Activated naive CD4-positive, alpha-beta T cell treated with anti-CD3 and anti-CD28 coated beads, Interleukin-2, amount 50 U/mL, for 72 hours (primary cell): ENCODE results near the gene NIM1K. TPM values are rescaled to one million over a fixed set of nuclear protein-coding genes. Genes with fewer than 3 reads are reported as not detected.

Source experiments
- ATAC-seq, 2 donors: fragments of 150-1000 bp; cut with Tn5 transposase; 2 replicates each; pipeline ENCODE4 v1.10.0; 2021; ENCODE audit warnings: mild to moderate bottlenecking in 2 of 2, moderate library complexity in 2 of 2
- DNase-seq, 2 donors: peaks; one replicate each; pipeline ENCODE4 v3.0.0; 2021 to 2022; ENCODE audit warnings: low spot score in 2 of 2
- H3K27ac Mint-ChIP-seq, 2 donors: one replicate each; pipeline ENCODE4 v1.8.0; 2022; ENCODE audit warnings: mild to moderate bottlenecking in 2 of 2, mixed read lengths in 2 of 2
- H3K36me3 Mint-ChIP-seq, 2 donors: one replicate each; pipeline ENCODE4 v1.8.0; 2022; ENCODE audit warnings: mixed read lengths in 2 of 2
- H3K9me3 Mint-ChIP-seq, 2 donors: one replicate each; pipeline ENCODE4 v1.8.0; 2022; ENCODE audit warnings: mixed read lengths in 2 of 2
- total RNA-seq, 2 donors: library from RNA; stranded (reverse); gene quantifications; one replicate each; pipeline ENCODE4 v1.2.3, GENCODE V29; 2022

Gene NIM1K
- total RNA-seq, 2 donors from 2014 or later = 0.14 to 2.3 TPM

DNA sequence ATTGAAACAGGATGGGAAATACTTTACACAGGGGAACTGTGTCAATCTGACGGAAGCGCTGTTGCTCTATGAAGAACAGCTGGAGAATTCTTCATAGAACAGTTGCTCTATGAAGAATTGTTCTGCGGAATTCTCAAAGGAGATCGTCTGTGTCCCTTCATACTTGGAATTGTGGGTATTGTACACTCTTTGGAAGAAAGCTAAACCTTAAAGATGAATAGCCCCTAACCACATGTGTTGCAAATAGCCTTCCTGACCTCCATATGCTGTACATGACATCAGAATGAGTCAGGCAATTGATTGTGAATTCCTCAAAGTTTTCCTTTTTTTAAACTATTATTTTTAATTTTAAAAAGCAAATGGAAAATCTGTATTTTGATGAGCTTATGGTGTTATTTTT, 15.6 kb downstream of the NIM1K start:
- no peak for ATAC-seq
- H3K9me3 Mint-ChIP-seq = no peaks in the 10 kb centered on the region
- no peak for DNase-seq
- no peaks in the 10 kb centered on the region for H3K36me3 Mint-ChIP-seq
- no peak overlapping the region for H3K27ac Mint-ChIP-seq

DNA sequence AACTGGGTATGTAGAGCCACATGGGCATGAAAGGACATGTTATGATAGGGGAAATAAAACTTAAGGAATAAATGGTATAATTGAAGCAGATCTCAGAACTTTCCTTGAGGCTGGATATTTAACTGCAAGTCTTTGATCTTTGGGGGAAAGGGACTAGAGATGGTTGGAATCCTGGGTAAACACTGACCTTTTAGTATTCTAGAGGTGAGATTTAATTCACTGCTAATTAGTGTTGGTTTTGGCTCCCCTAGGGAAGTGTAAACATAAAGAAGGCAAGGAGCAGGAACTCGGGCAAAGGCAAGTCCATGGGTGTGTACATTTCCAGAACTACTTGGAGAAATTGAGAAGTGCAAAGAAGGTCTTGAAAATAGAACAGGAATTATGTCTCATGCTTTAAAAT, 16.6 kb downstream of the NIM1K start:
- H3K27ac Mint-ChIP-seq = no peak overlapping the region
- no peaks in the 10 kb centered on the region for H3K36me3 Mint-ChIP-seq
- H3K9me3 Mint-ChIP-seq = no peaks in the 10 kb centered on the region

DNA sequence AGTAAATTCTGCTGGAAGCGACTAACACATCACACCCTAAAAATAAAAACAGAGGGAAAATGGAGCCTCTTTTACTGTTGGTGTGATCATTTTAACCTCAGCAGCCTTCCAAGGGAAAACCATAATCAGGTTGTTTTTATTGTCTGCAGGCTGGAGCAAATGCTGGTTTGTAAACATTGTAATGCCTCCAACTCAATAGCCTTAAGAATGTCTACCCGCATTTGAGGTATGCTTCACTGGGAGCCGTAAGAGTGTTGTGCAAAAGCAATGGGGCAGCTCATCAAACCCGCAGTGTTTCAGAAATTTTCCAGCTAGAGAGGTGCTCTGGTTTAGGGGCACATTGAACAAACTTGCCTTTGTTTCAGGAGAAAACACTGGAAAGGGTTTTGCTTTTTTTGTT, 17.0 kb downstream of the NIM1K start:
- no peak for ATAC-seq
- no peak overlapping the region for H3K27ac Mint-ChIP-seq
- no peaks in the 10 kb centered on the region for H3K36me3 Mint-ChIP-seq
- DNase-seq = no peak
- no peaks in the 10 kb centered on the region for H3K9me3 Mint-ChIP-seq

More for the DNA sequence above, 16.6 kb downstream of the NIM1K start:
- ATAC-seq (no peak), DNase-seq (no peak)

DNA sequence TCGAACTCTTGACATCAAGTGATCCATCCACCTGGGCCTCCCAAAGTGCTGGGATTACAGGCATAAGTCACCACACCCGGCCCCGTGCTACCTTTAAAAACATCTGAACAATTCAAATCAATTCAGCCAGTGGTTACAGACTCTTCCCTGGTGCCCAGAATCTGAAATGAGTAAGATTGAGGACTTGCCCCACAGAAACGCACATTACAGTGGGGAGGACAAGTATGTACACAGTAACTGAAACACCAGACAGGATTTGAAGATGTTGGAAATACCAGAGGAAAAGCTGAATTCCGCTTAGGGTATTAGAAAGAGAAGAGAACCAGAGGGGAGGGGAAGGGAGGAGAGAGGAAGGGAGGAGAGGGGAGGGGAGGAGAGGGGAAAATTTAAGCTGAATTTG, 17.8 kb downstream of the NIM1K start:
- no peak for ATAC-seq
- DNase-seq = no peak
- Mint-ChIP-seq H3K9me3 (no peaks in the 10 kb centered on the region), H3K27ac (no peak overlapping the region), H3K36me3 (no peaks in the 10 kb centered on the region)

- no peaks in the 10 kb centered on the region for H3K36me3 Mint-ChIP-seq
- no peak overlapping the region for H3K27ac Mint-ChIP-seq
- ATAC-seq = no peak
- no peaks in the 10 kb centered on the region for H3K9me3 Mint-ChIP-seq
- no peak for DNase-seq
Measured at GRCh38 chr5:43210570-43210969, 18.5 kb downstream of the NIM1K start.

GRCh38 chr5:43213951-43214350, 21.9 kb downstream of the NIM1K start:
- Mint-ChIP-seq H3K9me3 (no peaks in the 10 kb centered on the region), H3K27ac (no peak overlapping the region), H3K36me3 (no peaks in the 10 kb centered on the region)
- no peak for ATAC-seq
- no peak for DNase-seq

DNA sequence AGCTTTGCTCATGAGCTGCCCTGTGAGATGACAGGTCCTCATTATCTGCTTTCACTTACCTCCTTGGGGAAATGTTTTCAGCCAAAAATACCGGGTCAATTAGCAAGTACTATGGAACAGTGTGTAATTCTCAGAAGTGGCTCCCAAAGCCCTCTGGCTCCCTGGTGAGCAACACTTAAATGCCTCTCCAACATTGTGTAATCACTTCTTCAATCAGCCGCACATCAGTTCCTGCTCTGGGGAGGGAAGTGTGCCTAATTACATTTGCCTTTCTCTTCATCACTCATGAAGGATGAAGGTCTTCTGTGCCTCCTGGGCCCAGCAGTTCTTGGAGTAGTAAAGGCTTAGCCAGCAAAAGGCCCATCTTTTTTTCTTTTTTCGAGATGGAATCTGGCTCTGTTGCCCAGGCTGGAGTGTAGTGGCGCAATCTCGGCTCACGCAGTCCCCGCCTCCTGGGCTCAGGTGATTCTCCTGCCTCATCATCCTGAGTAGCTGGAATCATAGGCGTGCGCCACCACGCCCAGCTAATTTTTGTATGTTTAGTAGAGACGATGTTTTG, 23.1 kb downstream of the NIM1K start:
- Mint-ChIP-seq H3K36me3 (no peaks in the 10 kb centered on the region), H3K27ac (no peak overlapping the region), H3K9me3 (no peaks in the 10 kb centered on the region)
- ATAC-seq (no peak), DNase-seq (no peak)

GRCh38 chr5:43216941-43217340, 24.9 kb downstream of the NIM1K start:
- Mint-ChIP-seq H3K36me3 (no peaks in the 10 kb centered on the region), H3K27ac (no peak overlapping the region), H3K9me3 (no peaks in the 10 kb centered on the region)
- DNase-seq (no peak), ATAC-seq (no peak)

DNA sequence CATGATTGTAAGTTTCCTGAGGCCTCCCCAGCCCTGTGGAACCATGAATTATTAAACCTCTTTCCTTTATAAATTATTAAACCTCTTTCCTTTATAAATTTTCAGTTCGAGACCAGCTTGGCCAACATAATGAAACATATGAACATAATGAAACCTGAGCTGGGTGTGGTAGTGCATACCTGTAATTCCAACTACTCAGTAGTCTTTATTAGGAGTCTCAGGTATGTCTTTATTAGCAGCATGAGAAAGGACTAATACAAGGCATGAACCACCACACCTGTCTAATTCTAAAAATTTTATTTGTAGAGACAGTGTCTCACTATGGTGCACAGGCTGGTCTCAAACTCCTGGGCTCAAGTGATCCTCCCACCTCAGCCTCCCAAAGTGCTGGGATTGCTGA, 27.1 kb downstream of the NIM1K start:
- Mint-ChIP-seq H3K9me3 (no peaks in the 10 kb centered on the region), H3K36me3 (no peaks in the 10 kb centered on the region), H3K27ac (no peak overlapping the region)
- DNase-seq (no peak), ATAC-seq (no peak)

DNA sequence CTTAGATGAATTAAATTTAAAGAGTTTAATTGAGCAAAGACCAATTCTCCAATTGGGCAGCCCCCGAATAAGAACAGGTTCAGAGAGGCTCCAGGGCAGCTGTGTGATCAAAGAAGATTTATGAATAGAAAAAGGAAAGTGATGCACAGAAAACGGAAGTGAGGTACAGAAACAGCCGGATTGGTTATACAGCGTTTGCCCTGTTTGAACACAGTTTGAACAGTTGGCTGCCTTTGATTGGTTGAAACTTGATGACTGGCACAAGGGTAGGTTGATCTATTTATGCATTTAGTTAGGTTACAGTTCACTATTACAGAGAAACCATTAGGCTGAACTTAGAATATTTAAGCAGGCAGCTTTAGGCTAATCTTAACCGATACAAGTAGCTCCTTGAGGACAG, 29.5 kb downstream of the NIM1K start:
- no peak for DNase-seq
- ATAC-seq = no peak
- H3K36me3 Mint-ChIP-seq = no peaks in the 10 kb centered on the region

DNA sequence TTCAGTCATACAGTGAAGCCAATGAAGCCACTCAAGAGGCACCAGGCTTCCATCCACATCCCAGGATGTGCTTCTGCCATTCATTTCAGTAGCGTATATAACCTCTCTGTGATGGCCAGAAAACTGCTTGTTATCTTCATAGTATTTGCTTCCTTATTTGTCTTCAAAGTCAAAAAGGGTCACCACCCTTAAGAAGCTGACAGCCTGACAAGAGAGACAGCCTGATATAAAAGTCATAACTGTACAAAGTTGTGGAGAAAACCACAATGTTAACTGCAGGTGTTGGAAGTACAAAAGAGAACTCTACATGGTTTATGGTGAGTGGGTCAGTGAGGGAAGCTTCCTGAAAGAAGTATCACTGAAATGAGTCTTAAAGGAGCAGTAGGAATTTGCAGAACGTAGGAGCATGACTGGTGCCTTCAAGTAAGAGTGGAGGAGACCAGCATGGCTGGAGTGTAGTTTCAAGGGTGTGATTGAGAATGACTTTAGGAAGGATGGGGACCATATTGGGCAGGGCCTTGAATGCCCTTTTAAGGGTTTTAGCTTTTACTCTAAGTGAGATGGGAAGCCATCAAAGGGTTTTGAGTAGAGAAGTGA, 33.7 kb downstream of the NIM1K start:
- ATAC-seq (peak; percentile 36 to 77), DNase-seq (no peak)
- Mint-ChIP-seq H3K27ac (no peak overlapping the region), H3K9me3 (no peaks in the 10 kb centered on the region), H3K36me3 (no peaks in the 10 kb centered on the region)

More for the DNA sequence above, 29.5 kb downstream of the NIM1K start:
- Mint-ChIP-seq H3K9me3 (no peaks in the 10 kb centered on the region), H3K27ac (no peak overlapping the region)

DNA sequence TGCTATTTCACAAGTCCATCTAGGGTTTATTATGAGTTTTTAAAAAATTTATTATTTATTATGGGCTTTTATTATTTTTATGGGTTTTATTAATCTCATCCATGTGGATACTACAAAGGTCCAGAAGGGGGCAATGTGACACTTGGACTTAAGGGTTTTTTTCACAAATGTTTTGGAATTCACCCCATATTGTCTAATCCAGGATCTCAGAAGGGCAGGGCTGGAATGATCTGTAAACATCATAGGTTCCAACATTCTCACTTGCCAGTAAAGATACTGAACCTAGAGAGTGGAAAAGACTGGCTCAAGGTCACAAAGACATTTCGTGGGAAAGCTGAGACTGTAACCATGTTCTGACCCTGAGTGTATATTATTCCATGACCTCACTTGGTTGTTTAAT, 35.6 kb downstream of the NIM1K start:
- Mint-ChIP-seq H3K36me3 (no peaks in the 10 kb centered on the region), H3K9me3 (no peaks in the 10 kb centered on the region), H3K27ac (no peak overlapping the region)
- no peak for ATAC-seq
- no peak for DNase-seq

DNA sequence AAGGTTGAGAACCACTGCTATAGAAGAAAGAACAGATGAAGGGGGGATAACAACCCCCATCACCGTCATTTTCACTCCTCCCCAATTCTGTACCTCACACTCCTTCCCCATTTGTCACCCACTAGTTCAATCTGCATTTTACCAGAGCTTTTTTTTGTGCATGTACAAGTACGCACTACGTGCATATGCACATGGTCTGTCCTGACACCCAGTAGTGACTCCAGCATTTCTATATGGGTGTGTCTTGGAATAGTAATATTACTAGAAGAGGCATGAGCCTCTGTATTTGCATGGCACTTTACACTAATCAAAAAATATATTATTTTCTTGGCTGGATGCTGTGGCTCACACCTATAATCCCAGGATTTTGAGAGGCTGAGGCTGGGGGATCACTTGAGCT, 38.7 kb downstream of the NIM1K start:
- no peak for DNase-seq
- no peak for ATAC-seq
- H3K36me3 Mint-ChIP-seq = no peaks in the 10 kb centered on the region
- H3K27ac Mint-ChIP-seq = no peak overlapping the region
- no peaks in the 10 kb centered on the region for H3K9me3 Mint-ChIP-seq

DNA sequence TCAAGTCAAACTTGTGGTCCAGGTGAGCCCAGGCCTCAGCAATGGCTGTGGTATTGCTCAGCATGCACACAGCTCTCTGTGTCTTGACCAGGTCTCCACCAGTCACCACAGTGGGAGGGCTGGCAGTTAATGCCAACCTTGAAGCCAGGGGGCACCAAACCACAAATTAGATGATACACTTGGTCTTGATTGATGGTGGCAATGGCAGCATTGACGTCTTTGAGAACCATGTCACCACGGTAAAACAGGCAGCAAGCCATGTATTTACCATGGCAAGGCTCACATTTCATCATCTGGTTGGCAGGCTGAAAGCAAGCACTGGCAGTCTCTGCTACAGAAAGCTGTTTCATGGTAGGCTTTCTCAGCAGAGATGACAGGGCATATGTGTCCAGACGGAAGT, 40.0 kb downstream of the NIM1K start:
- DNase-seq (peak in 1 of 2 donors; percentile 11), ATAC-seq (peak in 1 of 2 donors; percentile 41)
- Mint-ChIP-seq H3K9me3 (no peaks in the 10 kb centered on the region), H3K27ac (no peak overlapping the region), H3K36me3 (no peaks in the 10 kb centered on the region)

DNA sequence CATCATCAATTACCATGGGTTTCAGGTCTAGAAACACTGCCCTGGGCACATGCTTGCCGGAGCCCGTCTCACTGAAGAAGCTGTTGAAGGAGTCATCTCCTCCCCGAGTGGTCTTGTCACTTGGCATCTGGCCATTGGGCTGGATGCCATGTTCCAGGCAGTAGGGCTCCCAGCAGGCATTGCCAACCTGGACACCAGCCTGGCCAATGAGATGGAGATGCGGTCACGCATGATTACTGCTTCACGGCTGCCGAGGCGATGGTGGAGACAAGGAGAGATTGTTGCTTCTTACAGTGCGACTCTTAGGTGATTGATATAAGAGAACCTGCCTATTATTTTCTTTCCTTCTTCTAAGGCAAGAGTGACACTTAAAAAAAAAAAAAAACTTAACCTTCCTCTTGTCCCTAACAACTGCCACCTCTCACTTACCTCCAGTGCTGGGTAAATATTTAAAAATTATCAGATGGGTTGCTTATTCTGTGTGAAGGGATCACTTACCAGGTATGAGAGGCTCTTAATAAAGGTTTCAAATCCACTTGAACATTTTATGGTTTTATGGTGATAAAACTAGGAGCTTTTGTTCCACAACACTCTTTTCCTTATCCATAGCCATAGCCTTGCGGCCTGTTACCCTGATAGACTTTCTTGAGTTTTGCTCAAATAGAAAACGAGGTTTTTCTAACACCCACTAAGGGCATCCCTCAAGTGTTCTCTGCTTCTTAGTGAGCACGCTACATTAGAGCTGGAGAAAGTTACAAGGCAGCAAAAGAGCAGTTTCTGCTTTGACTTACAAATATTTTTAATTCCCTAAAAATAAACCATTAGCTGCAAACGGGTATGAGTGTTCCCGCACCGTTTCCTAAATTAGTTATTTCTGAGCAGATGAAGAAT, 41.2 kb downstream of the NIM1K start:
- Mint-ChIP-seq H3K36me3 (no peaks in the 10 kb centered on the region), H3K27ac (no peak overlapping the region), H3K9me3 (no peaks in the 10 kb centered on the region)
- peak in 1 of 2 donors; percentile 13 for ATAC-seq
- no peak for DNase-seq

- no peaks in the 10 kb centered on the region for H3K36me3 Mint-ChIP-seq
- no peaks in the 10 kb centered on the region for H3K9me3 Mint-ChIP-seq
- no peak overlapping the region for H3K27ac Mint-ChIP-seq
- DNase-seq (no peak), ATAC-seq (peak in 1 of 2 donors; percentile 85)
Measured at GRCh38 chr5:43233946-43234345, 41.9 kb downstream of the NIM1K start.

DNA sequence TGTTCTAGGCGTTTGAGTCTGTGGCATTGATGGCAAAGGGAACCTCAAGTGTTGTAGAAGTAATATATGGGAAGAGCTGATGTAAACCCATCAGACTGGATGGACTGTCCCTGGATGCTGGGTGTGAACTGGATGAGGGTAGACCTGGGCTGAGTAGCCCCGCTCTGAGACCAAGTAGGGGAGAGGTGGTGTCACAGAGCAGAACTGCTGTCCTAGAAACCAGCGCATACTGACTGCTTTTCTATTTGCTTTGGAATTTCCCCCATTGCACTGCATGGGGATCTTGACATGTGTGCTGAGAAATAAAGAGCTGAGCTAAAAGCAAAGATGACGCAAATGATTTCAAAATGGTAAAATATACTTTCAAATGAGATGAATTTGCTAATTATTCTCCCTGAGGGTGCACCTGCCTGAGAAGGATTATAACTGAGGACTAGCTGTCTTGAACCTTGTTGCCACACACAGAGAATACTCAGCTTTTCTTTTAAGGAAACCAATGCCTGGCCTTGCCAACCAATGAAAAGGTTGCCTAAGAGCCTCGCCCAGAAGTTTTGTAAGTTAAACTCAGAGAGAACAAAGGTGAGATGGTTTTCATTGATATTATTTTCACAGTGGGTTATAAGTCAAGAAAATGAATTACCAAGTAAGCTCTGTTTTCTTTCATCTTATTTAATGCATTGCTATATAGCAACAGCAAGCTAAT, 44.8 kb downstream of the NIM1K start:
- Mint-ChIP-seq H3K36me3 (no peaks in the 10 kb centered on the region), H3K27ac (no peak overlapping the region), H3K9me3 (no peaks in the 10 kb centered on the region)
- ATAC-seq = no peak
- DNase-seq = no peak
